BE2C (cell line): ENCODE data around the gene SAMD3.
"Not testable (repeated sequence)": the region's sequence is repeated elsewhere in the genome, so short reads cannot be mapped to it uniquely, and the experiment has no call there.

Source experiments
- DNase-seq: peaks from one replicate; pipeline ENCODE4 v3.0.0-alpha.2; 2020
- H3K27me3 ChIP-seq: fragments of 250-450 bp; sonication (Bioruptor Pico); 2 replicates; pipeline ENCODE4 v1.5.1; 2020; ENCODE audit warnings: mild to moderate bottlenecking
- H3K36me3 ChIP-seq: fragments of 250-450 bp; sonication (Bioruptor Pico); 2 replicates; pipeline ENCODE4 v1.5.1; 2020; ENCODE audit warnings: mild to moderate bottlenecking
- H3K4me1 ChIP-seq: fragments of 250-450 bp; sonication (Bioruptor Pico); 2 replicates; pipeline ENCODE4 v1.5.1; 2020
- H3K4me3 ChIP-seq: 2 replicates; pipeline ENCODE4 v1.5.1; 2011; ENCODE audit warnings: low read depth, low read length
- H3K9me3 ChIP-seq: fragments of 250-450 bp; sonication (Bioruptor Pico); 2 replicates; pipeline ENCODE4 v1.5.1; 2020
- TF ChIP-seq, protein P1 (sequence below): IDR thresholded peaks from 2 replicates; pipeline ENCODE4 v1.5.1; 2012; ENCODE audit warnings: mild to moderate bottlenecking, low read depth, low read length

The SAMD3 gene

DNA sequence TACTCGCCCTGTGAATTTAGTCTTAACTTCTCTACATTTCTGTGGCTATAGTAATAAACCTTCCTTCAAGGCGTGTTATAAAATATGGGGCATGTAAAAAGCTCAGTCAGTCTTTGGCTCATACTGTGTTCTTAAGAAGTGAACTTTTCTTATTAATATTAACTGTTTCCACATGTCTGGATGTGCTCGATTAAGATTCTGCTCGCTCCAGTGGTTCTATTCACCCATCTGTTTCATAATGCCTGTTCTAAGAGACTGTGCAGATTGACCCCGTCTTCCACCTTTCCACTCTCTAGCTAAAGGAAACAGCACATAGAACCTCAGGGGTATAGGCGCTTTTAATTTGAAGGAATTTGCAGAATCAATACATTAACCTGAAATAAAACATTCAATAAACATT lies 104.5 kb downstream of the SAMD3 start:
- Histone ChIP-seq H3K4me1 (peaks cover 2% of the 10 kb centered on the region; the same call in 1 of the 2 replicates), H3K36me3 (no peaks in the 10 kb centered on the region), H3K27me3 (no peaks in the 10 kb centered on the region), H3K9me3 (no peaks in the 10 kb centered on the region), H3K4me3 (no peak overlapping the region)
- TF ChIP-seq, protein P1, sequence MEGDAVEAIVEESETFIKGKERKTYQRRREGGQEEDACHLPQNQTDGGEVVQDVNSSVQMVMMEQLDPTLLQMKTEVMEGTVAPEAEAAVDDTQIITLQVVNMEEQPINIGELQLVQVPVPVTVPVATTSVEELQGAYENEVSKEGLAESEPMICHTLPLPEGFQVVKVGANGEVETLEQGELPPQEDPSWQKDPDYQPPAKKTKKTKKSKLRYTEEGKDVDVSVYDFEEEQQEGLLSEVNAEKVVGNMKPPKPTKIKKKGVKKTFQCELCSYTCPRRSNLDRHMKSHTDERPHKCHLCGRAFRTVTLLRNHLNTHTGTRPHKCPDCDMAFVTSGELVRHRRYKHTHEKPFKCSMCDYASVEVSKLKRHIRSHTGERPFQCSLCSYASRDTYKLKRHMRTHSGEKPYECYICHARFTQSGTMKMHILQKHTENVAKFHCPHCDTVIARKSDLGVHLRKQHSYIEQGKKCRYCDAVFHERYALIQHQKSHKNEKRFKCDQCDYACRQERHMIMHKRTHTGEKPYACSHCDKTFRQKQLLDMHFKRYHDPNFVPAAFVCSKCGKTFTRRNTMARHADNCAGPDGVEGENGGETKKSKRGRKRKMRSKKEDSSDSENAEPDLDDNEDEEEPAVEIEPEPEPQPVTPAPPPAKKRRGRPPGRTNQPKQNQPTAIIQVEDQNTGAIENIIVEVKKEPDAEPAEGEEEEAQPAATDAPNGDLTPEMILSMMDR, result no peak
- DNase-seq, result no peak

DNA sequence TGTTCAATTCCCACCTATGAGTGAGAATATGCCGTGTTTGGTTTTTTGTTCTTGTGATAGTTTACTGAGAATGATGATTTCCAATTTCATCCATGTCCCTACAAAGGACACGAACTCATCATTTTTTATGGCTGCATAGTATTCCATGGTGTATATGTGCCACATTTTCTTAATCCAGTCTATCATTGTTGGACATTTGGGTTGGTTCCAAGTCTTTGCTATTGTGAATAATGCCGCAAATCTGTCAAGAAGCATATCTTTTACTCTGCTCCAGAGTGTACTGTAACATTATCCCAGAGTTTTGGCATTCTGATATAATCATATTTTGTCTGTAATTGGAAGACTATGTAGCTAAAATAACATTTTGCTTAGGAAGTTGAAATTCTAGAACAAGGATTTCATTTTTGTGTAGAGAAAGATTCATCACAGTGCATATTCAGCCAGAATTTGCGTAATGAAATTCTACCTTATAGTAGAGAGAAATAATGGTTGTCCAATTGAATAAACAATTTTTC lies 105.5 kb downstream of the SAMD3 start:
- H3K36me3 ChIP-seq, H3K4me1 ChIP-seq, H3K4me3 ChIP-seq, H3K9me3 ChIP-seq, H3K27me3 ChIP-seq, DNase-seq: not testable (repeated sequence)

DNA sequence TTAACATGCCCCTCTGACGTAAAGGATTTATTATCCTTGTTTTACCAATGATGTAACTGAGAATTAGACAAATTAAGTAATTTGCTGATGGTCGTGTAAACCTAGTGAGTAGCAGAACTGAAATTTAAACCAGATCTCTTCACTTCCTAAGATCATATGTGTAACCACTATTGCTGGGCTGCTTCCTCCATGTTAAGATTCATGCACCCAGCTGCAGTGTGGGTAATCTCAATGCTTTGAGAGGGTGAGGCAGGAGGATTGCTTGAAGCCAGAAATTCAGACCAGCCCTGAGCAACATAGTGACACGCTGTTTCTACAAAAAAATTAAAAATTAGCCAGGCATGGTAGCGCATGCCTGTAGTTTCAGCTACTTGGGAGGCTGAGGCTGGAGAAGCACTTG lies 106.5 kb downstream of the SAMD3 start:
- DNase-seq, result no peak
- no peaks in the 10 kb centered on the region for H3K9me3 ChIP-seq
- H3K27me3 ChIP-seq, result no peaks in the 10 kb centered on the region
- no peak overlapping the region for H3K4me3 ChIP-seq
- H3K36me3 ChIP-seq, result no peaks in the 10 kb centered on the region
- TF ChIP-seq, protein P1, result no peak
- H3K4me1 ChIP-seq, result peaks cover 2% of the 10 kb centered on the region; the same call in 1 of the 2 replicates

DNA sequence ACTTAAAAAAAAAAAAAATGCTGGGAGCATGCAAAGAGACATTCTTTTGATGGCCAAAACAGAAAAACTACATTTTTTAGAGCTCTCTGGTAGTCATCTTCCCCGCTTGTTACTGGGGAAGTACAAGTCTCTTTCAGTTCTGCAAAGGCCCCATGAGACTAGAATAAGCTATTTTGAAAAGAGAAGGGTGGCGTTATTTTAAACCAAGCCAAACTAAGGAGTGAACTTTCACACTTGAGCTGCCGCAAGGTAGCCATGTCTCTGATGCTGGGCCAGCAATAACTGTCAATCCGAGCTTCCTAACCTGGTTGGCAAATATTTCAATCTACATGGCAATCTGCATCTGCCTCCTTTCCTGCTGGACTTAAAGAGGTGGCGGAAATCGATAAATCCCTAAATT lies 107.7 kb downstream of the SAMD3 start:
- TF ChIP-seq, protein P1, result no peak
- Histone ChIP-seq H3K9me3 (no peaks in the 10 kb centered on the region), H3K4me3 (no peak overlapping the region), H3K27me3 (no peaks in the 10 kb centered on the region), H3K4me1 (peaks cover 2% of the 10 kb centered on the region; the same call in 1 of the 2 replicates), H3K36me3 (no peaks in the 10 kb centered on the region)
- DNase-seq, result no peak

DNA sequence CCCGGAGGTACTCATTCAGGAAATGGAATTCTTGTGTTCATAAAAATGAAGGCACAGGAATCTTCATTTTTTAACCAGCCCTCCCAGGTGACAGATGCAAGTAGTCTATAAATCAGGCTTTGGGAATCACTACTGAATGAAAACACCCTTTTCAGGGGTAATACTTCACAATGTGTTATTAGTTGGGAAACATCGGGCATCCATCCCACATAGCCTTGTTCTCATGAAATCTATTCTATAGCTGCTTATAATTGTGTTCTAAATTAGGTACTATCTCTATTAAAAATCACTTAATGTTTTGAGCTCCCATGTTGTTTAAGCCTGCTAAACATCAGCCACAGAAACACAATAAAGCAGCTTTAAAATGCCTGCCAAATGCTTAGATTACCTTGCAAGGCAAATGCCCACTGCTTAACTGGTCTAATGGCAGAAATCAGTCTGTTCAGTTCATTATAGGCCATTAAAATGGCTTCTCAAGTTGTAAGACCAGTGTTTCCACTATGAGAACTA lies 109.5 kb downstream of the SAMD3 start:
- Histone ChIP-seq H3K4me1 (peaks cover 2% of the 10 kb centered on the region; the same call in 1 of the 2 replicates), H3K9me3 (no peaks in the 10 kb centered on the region), H3K36me3 (no peaks in the 10 kb centered on the region), H3K27me3 (no peaks in the 10 kb centered on the region), H3K4me3 (no peak overlapping the region)
- TF ChIP-seq, protein P1, result no peak
- no peak for DNase-seq

DNA sequence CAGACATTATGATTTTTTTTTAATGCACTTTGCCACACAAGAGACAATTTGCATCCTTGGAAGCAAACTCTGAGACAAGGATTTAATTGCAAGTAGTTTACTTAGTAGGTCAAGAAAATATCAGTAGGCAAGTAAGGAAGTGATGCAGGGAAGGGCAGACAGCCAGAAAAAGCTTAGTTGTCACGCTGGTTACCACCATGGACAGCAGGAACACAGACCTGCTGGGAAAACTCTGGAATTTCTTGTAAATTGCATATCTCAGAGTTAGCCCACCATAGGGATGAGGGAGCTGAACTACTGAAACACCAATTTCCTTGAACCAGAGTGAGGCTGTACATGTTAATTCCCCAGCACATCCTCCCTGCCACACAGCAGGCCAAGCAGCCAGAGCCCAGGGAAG lies 111.7 kb downstream of the SAMD3 start:
- Histone ChIP-seq H3K9me3 (no peaks in the 10 kb centered on the region), H3K27me3 (no peaks in the 10 kb centered on the region), H3K36me3 (no peaks in the 10 kb centered on the region), H3K4me3 (no peak overlapping the region), H3K4me1 (peaks cover 2% of the 10 kb centered on the region; the same call in 1 of the 2 replicates)
- TF ChIP-seq, protein P1, result no peak
- no peak for DNase-seq
